Mucosa of descending colon (tissue), 3 donors: ENCODE results near the gene SLC7A14. TPM values are rescaled to one million over a fixed set of nuclear protein-coding genes. Genes with fewer than 3 reads are reported as not detected.

Source experiments
- ATAC-seq: fragments of 200-7000 bp; cut with Tn5 transposase; one replicate; pipeline ENCODE4 v1.9.1; 2020; ENCODE audit warnings: mild to moderate bottlenecking, moderate library complexity
- DNase-seq, 3 donors: peaks; one replicate each; pipeline ENCODE4 v3.0.0-alpha.2; 2020
- H3K36me3 ChIP-seq: fragments of 200-600 bp; one replicate; pipeline ENCODE4 v1.8.0; 2021; ENCODE audit warnings: low read depth, mild to moderate bottlenecking
- H3K4me1 ChIP-seq: fragments of 200-600 bp; one replicate; pipeline ENCODE4 v1.8.0; 2021; ENCODE audit warnings: low read depth, mild to moderate bottlenecking
- H3K4me3 ChIP-seq: fragments of 200-600 bp; one replicate; pipeline ENCODE4 v1.8.0; 2021; ENCODE audit warnings: mild to moderate bottlenecking
- H3K9me3 ChIP-seq: fragments of 200-600 bp; one replicate; pipeline ENCODE4 v1.8.0; 2021; ENCODE audit warnings: mild to moderate bottlenecking
- intact Hi-C, 2 donors: fragments of 100-400 bp; cut with DNase I in 1 of 2; cut with micrococcal nuclease in 1 of 2; formaldehyde crosslinking; loops; one replicate each; pipeline versions ENCODE4 v1.11.0 to v1.11.1; 2022; cut with DNase I, micrococcal nuclease
- total RNA-seq, 3 donors: library from RNA; stranded (reverse); fragmentation: NEBNext Ultra II Directional in 2 of 3; extraction: Animal tissue kit (Norgen Biotek cat#: 25700) in 2 of 3; gene quantifications; one replicate each; pipeline versions ENCODE4 v1.2.1 to v1.2.4, GENCODE V29; 2021 to 2023
- TF ChIP-seq, protein P1 (sequence below): fragments of 200-600 bp; IDR thresholded peaks from one replicate; pipeline ENCODE4 v1.8.0; 2022; ENCODE audit warnings: antibody characterized with exemption, mild to moderate bottlenecking
- donor health status: DM: no; HTN: no; CAD: no; lungs with moderate emphysema.
- donor health status: DM: no; HTN: no; CAD: no.
- donor health status: DM: no; HTN: yes; CAD: no.

Gene SLC7A14
- total RNA-seq, 3 donors from 2014 or later, result 0.26 to 2.9 (median 0.29) TPM

DNA sequence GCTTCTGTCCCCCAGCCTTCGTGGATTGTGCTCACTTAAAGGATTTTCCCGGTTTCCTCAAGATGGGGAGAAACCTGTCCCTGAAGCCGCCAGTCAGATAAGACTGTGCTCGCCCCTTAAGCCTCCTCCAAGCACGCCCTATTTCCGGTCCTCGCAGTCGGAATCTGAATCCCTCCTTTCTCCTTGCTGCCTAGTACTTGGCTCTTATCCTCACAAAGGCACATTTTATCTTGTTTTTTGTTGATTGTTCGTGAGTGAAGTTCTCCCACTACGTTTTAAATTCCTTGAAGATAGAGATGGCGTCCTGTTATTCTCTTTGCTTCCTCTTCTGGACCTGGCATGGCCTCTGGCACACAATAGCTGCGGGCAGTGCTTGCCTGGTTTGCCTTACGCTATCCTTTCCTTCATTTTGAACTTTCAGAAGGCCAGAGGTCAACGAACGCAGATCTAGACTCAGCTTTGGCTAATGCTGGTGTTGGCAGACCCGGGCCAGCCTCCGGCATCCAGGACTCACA, 165.5 kb downstream of the SLC7A14 start:
- DNase-seq (no peak), ATAC-seq (no peak)
- intact Hi-C loops, result no loop called here

GRCh38 chr3:170419557-170420087, 166.3 kb downstream of the SLC7A14 start:
- ATAC-seq (peak; percentile 28), DNase-seq (no peak)
- TF ChIP-seq, protein P1, sequence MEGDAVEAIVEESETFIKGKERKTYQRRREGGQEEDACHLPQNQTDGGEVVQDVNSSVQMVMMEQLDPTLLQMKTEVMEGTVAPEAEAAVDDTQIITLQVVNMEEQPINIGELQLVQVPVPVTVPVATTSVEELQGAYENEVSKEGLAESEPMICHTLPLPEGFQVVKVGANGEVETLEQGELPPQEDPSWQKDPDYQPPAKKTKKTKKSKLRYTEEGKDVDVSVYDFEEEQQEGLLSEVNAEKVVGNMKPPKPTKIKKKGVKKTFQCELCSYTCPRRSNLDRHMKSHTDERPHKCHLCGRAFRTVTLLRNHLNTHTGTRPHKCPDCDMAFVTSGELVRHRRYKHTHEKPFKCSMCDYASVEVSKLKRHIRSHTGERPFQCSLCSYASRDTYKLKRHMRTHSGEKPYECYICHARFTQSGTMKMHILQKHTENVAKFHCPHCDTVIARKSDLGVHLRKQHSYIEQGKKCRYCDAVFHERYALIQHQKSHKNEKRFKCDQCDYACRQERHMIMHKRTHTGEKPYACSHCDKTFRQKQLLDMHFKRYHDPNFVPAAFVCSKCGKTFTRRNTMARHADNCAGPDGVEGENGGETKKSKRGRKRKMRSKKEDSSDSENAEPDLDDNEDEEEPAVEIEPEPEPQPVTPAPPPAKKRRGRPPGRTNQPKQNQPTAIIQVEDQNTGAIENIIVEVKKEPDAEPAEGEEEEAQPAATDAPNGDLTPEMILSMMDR, result no peak
- H3K4me1 ChIP-seq, result peaks cover 18% of the 10 kb centered on the region
- no peaks in the 10 kb centered on the region for H3K9me3 ChIP-seq
- intact Hi-C loops, result loop anchor here in 1 of 2 donors (5.0 to 10.0 kb wide), 2 partner anchors 273 to 395 kb away; no protein-coding TSS in a partner anchor
- no peaks in the 10 kb centered on the region for H3K36me3 ChIP-seq
- H3K4me3 ChIP-seq, result no peak overlapping the region

More for the DNA sequence above, 165.5 kb downstream of the SLC7A14 start:
- H3K36me3 ChIP-seq, result no peaks in the 10 kb centered on the region
- no peak overlapping the region for H3K4me3 ChIP-seq
- H3K9me3 ChIP-seq, result no peaks in the 10 kb centered on the region
- TF ChIP-seq, protein P1, result no peak
- peaks cover 18% of the 10 kb centered on the region for H3K4me1 ChIP-seq

DNA sequence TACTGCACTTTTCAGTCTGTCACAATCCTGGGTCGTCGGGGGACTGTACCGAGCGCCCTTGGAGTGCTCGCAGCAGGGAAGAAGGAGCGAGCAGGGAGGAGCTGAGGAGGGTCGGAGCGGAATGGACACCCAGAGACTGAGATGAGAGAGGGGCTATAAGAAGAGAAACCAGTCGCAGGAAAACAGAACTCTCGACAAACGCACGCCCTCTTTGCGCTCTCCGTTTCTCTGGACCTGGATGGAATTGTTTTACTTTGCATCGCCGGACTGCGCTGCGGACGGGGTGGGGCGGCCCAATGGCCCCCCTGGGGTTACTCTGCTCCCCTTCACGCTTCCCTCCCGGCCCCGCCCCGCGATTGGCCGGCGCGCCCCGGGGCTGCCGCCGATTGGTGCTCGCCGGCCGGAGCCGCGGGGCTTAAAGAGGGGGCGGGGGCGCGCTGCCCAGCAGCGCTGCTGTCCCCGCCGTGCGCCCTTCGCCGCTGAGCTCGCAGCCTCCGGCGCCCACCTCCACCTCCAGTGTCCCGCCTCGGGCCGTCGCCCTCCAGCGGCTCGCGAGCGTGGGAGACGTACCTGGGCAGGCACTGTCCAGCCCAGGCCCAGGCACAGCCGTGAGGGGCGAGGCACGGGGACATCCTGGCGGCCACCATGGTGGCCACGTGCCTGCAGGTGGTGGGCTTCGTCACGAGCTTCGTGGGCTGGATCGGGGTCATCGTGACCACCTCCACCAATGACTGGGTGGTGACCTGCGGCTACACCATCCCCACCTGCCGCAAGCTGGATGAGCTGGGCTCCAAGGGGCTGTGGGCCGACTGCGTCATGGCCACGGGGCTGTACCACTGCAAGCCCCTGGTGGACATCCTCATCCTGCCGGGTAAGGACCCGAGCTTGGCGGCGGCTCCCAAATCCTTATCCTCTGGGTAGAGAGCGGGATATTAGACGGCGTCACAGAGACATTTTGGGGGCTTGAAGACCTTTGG, 167.2 kb downstream of the SLC7A14 start, which contains the start of gene CLDN11:
CLDN11 (plus strand) TSS at position 447 of the 977 bp plus-strand sequence; CDS start at position 646, 199 bp downstream.
- TF ChIP-seq, protein P1, result no peak
- intact Hi-C loops, result loop anchor here in 1 of 2 donors (5.0 to 10.0 kb wide), 2 partner anchors 274 to 396 kb away; no protein-coding TSS in a partner anchor
- Histone ChIP-seq H3K9me3 (no peaks in the 10 kb centered on the region), H3K4me1 (peaks cover 18% of the 10 kb centered on the region), H3K4me3 (no peak within 1 kb of the TSS), H3K36me3 (no peaks in the 10 kb centered on the region)
- ATAC-seq (peak; percentile 57), DNase-seq (peak in 1 of 3 donors; percentile 15)

GRCh38 chr3:170417090-170417489, 168.8 kb downstream of the SLC7A14 start:
- TF ChIP-seq, protein P1, result no peak
- Histone ChIP-seq H3K4me3 (no peak overlapping the region), H3K9me3 (no peaks in the 10 kb centered on the region), H3K4me1 (peaks cover 18% of the 10 kb centered on the region), H3K36me3 (no peaks in the 10 kb centered on the region)
- intact Hi-C loops, result loop anchor here in 1 of 2 donors (5.0 to 10.0 kb wide), 2 partner anchors 275 to 398 kb away; no protein-coding TSS in a partner anchor
- DNase-seq, result no peak
- no peak for ATAC-seq

GRCh38 chr3:170414202-170414663, 171.6 kb downstream of the SLC7A14 start:
- TF ChIP-seq, protein P1, result peak; percentile 76
- intact Hi-C loops, result loop anchor here (5.0 to 10.0 kb wide), 2 partner anchors 398 to 401 kb away; no protein-coding TSS in a partner anchor
- Histone ChIP-seq H3K4me3 (no peak overlapping the region), H3K36me3 (no peaks in the 10 kb centered on the region), H3K9me3 (no peaks in the 10 kb centered on the region), H3K4me1 (peaks cover 11% of the 10 kb centered on the region)
- ATAC-seq, result peak; percentile 82
- DNase-seq, result peak in 1 of 3 donors; percentile 34
